GM12873 (cell line): Measurements from ENCODE around the gene PARD6G.

Source experiments
- TF ChIP-seq, protein P1 (sequence below): IDR thresholded peaks from 2 replicates; pipeline ENCODE4 v1.5.1; 2012; ENCODE audit warnings: low read depth, mild to moderate bottlenecking, moderate library complexity, low read length, control low read depth; ENCODE audit not compliant: insufficient read depth; ENCODE audit errors: missing control alignments

PARD6G gene

DNA sequence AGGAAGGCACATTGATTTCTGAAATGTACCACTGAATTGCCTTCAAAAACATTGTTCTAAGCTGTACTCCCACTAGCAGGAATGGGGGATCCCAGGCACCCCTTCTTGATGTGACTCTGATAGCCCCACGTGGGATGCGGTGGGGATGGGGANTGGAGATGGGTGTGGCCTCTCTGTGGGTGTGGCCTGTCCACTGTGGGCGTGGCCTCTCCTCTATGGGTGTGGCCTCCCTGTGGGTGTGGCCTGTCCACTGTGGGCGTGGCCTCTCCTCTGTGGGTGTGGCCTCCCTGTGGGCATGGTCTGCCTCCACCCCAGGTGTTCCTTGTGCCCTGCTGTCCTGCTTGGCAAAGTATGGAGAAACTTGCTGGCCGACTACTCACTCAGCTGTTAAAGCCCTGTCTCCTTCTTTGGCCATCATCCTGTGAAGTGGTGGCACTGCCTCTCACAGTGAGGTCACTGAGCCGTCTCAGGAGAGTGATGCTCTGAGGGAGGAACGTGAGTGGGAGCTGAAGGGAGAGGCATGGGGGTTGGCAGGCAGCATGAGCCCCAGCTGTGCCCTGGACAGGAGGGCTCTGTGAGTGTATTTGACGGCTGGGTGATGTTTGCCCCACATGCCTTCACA lies 6.7 kb upstream of the PARD6G start:
- TF ChIP-seq, protein P1, sequence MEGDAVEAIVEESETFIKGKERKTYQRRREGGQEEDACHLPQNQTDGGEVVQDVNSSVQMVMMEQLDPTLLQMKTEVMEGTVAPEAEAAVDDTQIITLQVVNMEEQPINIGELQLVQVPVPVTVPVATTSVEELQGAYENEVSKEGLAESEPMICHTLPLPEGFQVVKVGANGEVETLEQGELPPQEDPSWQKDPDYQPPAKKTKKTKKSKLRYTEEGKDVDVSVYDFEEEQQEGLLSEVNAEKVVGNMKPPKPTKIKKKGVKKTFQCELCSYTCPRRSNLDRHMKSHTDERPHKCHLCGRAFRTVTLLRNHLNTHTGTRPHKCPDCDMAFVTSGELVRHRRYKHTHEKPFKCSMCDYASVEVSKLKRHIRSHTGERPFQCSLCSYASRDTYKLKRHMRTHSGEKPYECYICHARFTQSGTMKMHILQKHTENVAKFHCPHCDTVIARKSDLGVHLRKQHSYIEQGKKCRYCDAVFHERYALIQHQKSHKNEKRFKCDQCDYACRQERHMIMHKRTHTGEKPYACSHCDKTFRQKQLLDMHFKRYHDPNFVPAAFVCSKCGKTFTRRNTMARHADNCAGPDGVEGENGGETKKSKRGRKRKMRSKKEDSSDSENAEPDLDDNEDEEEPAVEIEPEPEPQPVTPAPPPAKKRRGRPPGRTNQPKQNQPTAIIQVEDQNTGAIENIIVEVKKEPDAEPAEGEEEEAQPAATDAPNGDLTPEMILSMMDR, result no peak

DNA sequence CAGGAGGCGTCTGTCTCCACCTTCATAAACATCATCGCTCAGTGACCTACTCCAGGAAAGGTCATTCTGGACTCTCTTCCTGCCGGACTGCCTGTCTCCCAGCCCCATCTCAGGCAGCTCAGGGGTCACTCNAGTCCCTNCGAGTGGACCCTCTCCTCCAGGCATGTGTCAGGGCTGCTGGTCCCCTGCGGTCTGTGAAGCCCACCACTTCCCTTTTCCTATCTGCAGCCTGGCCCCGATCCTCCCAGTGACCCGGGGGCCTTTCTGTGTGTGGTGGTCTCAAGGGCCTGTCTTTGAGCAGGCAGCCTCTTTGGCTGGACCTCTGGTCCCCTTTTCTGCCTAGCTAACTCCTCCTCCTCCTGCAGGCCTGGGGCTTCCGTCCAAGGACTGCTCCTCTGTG lies 5.9 kb upstream of the PARD6G start:
- TF ChIP-seq, protein P1, result no peak

DNA sequence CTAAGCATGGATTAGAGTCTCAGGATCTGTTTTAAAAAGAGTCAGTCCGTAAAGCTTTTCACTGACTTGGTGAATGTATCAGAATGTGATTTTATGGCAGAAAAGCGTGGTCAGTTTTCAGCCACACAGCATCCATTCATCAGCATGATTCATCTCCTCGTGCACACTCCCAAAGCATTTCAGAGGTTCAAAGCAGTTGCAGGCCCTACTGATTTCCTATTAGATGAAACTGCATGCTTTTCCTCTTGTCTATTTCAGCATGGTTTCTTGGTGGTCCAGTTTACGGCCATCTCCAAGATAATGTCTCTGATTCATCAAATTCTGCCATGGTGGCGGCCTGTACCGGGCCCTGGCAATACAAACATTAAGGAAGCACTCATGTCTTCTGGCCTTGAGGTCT lies 4.8 kb upstream of the PARD6G start:
- TF ChIP-seq, protein P1, result no peak

DNA sequence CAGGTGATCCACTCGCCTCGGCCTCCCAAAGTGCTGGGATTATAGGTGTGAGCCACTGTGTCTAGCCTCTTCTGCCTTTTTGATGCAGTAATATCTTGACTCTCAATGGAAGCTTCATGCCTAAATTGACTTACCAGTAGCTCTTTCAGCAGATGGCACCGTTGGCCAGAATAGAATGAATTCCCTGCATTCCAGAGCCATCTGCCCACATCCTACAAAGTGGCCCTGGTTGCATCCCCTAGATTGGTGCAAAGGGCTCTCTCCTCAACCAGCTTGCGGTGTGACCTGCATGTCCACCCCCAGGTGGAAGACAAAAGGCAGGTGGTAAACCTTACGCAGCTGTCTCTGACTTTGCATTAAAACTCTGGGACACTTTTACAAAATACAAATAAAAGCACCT lies 4.4 kb upstream of the PARD6G start:
- TF ChIP-seq, protein P1, result no peak

DNA sequence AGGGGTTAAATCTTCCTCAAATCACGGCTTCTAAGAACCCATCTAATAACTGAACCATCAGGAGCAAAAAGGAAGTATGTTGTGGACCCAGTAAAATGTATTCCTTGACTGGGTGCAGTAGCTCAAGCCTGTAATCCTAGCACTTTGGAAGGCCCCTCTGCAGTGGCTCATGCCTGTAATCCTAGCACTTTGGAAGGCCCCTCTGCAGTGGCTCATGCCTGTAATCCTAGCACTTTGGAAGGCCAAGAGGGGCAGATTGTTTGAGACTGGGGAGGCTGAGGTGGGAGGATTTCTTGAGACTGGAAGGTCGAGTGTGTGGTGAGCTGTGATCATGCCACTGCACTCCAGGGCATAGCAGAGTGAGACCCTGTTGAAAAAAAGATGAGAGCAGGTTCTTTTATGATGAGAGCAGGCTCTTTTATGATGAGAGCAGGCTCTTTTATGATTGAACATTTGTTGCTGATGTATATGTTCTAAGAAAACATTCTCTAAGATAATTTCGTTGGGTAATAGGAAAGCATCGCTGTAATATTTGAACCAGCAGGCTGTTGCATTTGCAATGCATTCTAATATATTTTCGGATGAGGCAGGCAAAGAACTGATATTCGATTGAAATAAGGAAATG lies 3.5 kb upstream of the PARD6G start:
- TF ChIP-seq, protein P1, result no peak

DNA sequence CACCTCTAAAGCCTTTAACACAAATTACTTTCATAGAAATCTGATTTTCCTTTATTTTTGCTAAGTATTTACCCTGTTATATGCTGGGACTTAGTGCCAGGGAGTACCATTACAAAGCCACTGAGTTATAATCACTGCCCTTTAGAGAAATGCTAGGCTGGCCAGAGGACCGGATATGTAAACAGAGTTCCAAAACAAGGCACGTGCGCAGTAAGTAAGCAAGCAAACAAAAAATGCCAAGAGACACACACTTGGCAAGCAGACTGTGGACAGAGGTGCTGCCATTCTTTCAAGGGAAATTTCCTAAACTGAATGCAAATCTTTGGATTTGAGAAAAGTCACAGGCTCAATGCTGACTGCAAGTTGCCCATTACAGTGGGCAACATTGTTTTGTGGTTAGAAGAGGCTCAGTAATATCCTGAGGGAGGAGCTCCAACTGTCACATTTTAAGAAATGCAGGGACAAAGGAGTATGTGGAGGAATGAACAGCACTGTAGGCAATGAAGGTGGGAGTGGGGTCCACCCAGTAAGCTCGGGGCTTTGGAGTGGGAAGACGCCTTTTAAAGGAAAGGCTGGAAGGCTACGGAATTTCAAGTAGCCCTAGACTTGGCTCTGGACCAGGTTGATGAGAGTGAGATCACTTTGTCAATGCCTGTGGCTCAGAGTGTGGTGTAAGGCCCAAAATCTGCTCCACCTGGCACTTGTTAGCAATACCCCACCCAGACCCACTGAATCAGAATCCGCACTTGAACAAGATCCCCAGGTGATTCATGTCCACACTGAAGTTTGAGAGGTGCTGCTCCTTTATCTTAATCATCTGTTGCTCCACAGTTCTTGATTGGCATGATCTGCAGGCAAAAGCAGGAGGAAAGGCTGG lies 2.1 kb upstream of the PARD6G start:
- TF ChIP-seq, protein P1, result no peak
